IMR-90 (cell line): Measurements from ENCODE around the gene HTR5A. TPM values are rescaled to one million over a fixed set of nuclear protein-coding genes. Genes with fewer than 3 reads are reported as not detected.

Source experiments
- ATAC-seq: fragments of 200-7000 bp; cut with Tn5 transposase; 2 replicates; pipeline ENCODE4 v1.9.1; 2020; ENCODE audit warnings: low read depth, mild to moderate bottlenecking, moderate library complexity
- BruUV-seq: library from RNA; stranded (reverse); fragments of 400-500 nt; replicated peaks from 2 replicates; lab custom pipeline; 2021; lab: Mats Ljungman, UMichigan
- CTCF ChIA-PET: fragments of 300-600 bp; formaldehyde crosslinking; extraction: SDS; loops from one replicate; lab custom pipeline; 2021; ENCODE audit warnings: antibody characterized with exemption; lab: Yijun Ruan, JAX
- POLR2A ChIA-PET: fragments of 300-600 bp; sonication (Branson Sonifier 250); formaldehyde crosslinking; loops from one replicate; lab custom pipeline; 2022; ENCODE audit warnings: antibody characterized with exemption; ENCODE audit not compliant: unreplicated experiment; lab: Charles Lee
- DNase-seq: peaks from one replicate; pipeline ENCODE4 v3.0.0; 2013
- H2AFZ ChIP-seq: replicated peaks from 2 replicates; pipeline ENCODE3; 2013; ENCODE audit warnings: low read length, mild to moderate bottlenecking; ENCODE audit not compliant: poor library complexity
- H2AK5ac ChIP-seq: 2 replicates; pipeline ENCODE4 v1.6.1; 2013; ENCODE audit warnings: low read depth, low read length, inconsistent platforms
- H2AK9ac ChIP-seq: replicated peaks from 2 replicates; pipeline ENCODE3; 2013; ENCODE audit warnings: mild to moderate bottlenecking, low read depth, low read length, moderate library complexity; ENCODE audit not compliant: poor library complexity
- H2BK120ac ChIP-seq: 2 replicates; pipeline ENCODE4 v1.6.1; 2013; ENCODE audit warnings: low read depth, low read length, inconsistent platforms
- H2BK15ac ChIP-seq: 3 replicates; pipeline ENCODE4 v1.6.1; 2013; ENCODE audit warnings: low read depth, low read length, inconsistent platforms
- H2BK20ac ChIP-seq: 2 replicates; pipeline ENCODE4 v1.6.1; 2013; ENCODE audit warnings: low read depth, mild to moderate bottlenecking, inconsistent platforms, low read length, moderate library complexity
- H2BK5ac ChIP-seq: 2 replicates; pipeline ENCODE4 v1.6.1; 2013; ENCODE audit warnings: mild to moderate bottlenecking, low read depth, low read length, inconsistent platforms; ENCODE audit not compliant: poor library complexity, severe bottlenecking
- H3K14ac ChIP-seq: replicated peaks from 2 replicates; pipeline ENCODE4 v1.6.1; 2013; ENCODE audit warnings: low read depth, low read length, inconsistent platforms
- H3K18ac ChIP-seq: 2 replicates; pipeline ENCODE4 v1.6.1; 2013; ENCODE audit warnings: low read depth, low read length, control low read depth
- H3K23ac ChIP-seq: 2 replicates; pipeline ENCODE4 v1.6.1; 2013; ENCODE audit warnings: low read depth, low read length, inconsistent platforms
- H3K27ac ChIP-seq: 2 replicates; pipeline ENCODE4 v1.5.1; 2013; ENCODE audit warnings: mild to moderate bottlenecking, control low read depth, low read length; ENCODE audit not compliant: insufficient read depth
- H3K27me3 ChIP-seq: 2 replicates; pipeline ENCODE4 v1.6.1; 2013; ENCODE audit warnings: low read length; ENCODE audit not compliant: control insufficient read depth, insufficient read depth
- H3K36me3 ChIP-seq: 2 replicates; pipeline ENCODE4 v1.6.1; 2013; ENCODE audit warnings: low read length, mixed read lengths; ENCODE audit not compliant: control insufficient read depth, insufficient read depth
- H3K4ac ChIP-seq: 2 replicates; pipeline ENCODE4 v1.6.1; 2013; ENCODE audit warnings: low read depth, low read length, inconsistent platforms
- H3K4me1 ChIP-seq: 2 replicates; pipeline ENCODE4 v1.6.1; 2013; ENCODE audit warnings: low read length, mixed read lengths; ENCODE audit not compliant: control insufficient read depth, insufficient read depth
- H3K4me2 ChIP-seq: 2 replicates; pipeline ENCODE4 v1.6.1; 2013; ENCODE audit warnings: low read depth, mild to moderate bottlenecking, control low read depth, low read length, moderate library complexity
- H3K4me3 ChIP-seq: 2 replicates; pipeline ENCODE4 v1.5.1; 2013; ENCODE audit warnings: low read depth, mild to moderate bottlenecking, control low read depth, low read length, moderate library complexity; ENCODE audit not compliant: insufficient read depth
- H3K56ac ChIP-seq: 2 replicates; pipeline ENCODE4 v1.6.1; 2013; ENCODE audit warnings: low read length, inconsistent platforms; ENCODE audit not compliant: insufficient read depth; ENCODE audit errors: extremely low read depth
- H3K79me1 ChIP-seq, 2 experiments: 2 replicates each; pipeline ENCODE4 v1.6.1; 2013; ENCODE audit warnings: low read length in 2 of 2, inconsistent platforms in 1 of 2, low read depth in 1 of 2
- H3K9ac ChIP-seq: 2 replicates; pipeline ENCODE4 v1.6.1; 2013; ENCODE audit warnings: low read depth, low read length, control low read depth
- H3K9me1 ChIP-seq: 2 replicates; pipeline ENCODE4 v1.6.1; 2013; ENCODE audit warnings: low read length, inconsistent platforms; ENCODE audit not compliant: insufficient read depth
- H3K9me3 ChIP-seq: 2 replicates; pipeline ENCODE4 v1.6.1; 2013; ENCODE audit warnings: low read length; ENCODE audit not compliant: control insufficient read depth, insufficient read depth
- H4K20me1 ChIP-seq: 2 replicates; pipeline ENCODE4 v1.6.1; 2013; ENCODE audit warnings: low read length, inconsistent platforms; ENCODE audit not compliant: insufficient read depth
- H4K5ac ChIP-seq: 2 replicates; pipeline ENCODE4 v1.6.1; 2013; ENCODE audit warnings: mild to moderate bottlenecking, low read depth, low read length, control low read depth
- H4K8ac ChIP-seq, 2 experiments: 2 replicates each; pipeline ENCODE4 v1.6.1; 2013; ENCODE audit warnings: low read depth in 2 of 2, low read length in 2 of 2, control low read depth in 1 of 2, inconsistent platforms in 1 of 2
- H4K91ac ChIP-seq: 2 replicates; pipeline ENCODE4 v1.6.1; 2013; ENCODE audit warnings: low read depth, low read length, inconsistent platforms; ENCODE audit not compliant: insufficient read depth
- MAFK ChIP-seq: IDR thresholded peaks from 2 replicates; pipeline ENCODE4 v1.6.1; 2012; ENCODE audit warnings: low read depth, low read length, improper control_type of control experiment
- WGBS, 2 experiments: methylation state at CpG; one replicate each; pipeline versions ENCODE4 v1.1.5 to v1.1.7; 2013; ENCODE audit warnings: missing lambda C conversion rate in 2 of 2; ENCODE audit not compliant: insufficient read length in 1 of 2; ENCODE audit errors: extremely low coverage in 2 of 2; 5-methylcytosine and 5-hydroxymethylcytosine counted together
- dilution Hi-C: fragments of 300-500 bp; cut with HindIII; formaldehyde crosslinking; loops from one replicate; pipeline ENCODE4 v1.14.3; 2018; ENCODE audit warnings: low sequenced_read_pairs; ENCODE audit not compliant: unreplicated experiment
- in situ Hi-C: fragments of 300-500 bp; cut with MboI; formaldehyde crosslinking; loops from 3 replicates; pipeline ENCODE4 v1.14.3; 2019; ENCODE audit warnings: low sequenced_read_pairs, inconsistent platforms, mixed read lengths
- intact Hi-C: fragments of 100-400 bp; cut with micrococcal nuclease; formaldehyde crosslinking; loops from 2 replicates; pipeline ENCODE4 v1.10.0; 2022
- polyA plus RNA-seq, 3 experiments: library from polyadenylated mRNA; depleted of rRNA; stranded (reverse); fragments of >200 nt; gene quantifications; 2 replicates each; pipeline ENCODE4 v1.2.3, GENCODE V29; 2012; ENCODE audit warnings: low replicate concordance in 1 of 3
- total RNA-seq: library from RNA; depleted of rRNA; stranded (reverse); fragments of >200 nt; gene quantifications from 2 replicates; pipeline ENCODE4 v1.2.3, GENCODE V29; 2012

Gene HTR5A
- total and polyA plus RNA-seq, 2 of the 4 experiments (the other 2 are of a cell fraction), result not detected

DNA sequence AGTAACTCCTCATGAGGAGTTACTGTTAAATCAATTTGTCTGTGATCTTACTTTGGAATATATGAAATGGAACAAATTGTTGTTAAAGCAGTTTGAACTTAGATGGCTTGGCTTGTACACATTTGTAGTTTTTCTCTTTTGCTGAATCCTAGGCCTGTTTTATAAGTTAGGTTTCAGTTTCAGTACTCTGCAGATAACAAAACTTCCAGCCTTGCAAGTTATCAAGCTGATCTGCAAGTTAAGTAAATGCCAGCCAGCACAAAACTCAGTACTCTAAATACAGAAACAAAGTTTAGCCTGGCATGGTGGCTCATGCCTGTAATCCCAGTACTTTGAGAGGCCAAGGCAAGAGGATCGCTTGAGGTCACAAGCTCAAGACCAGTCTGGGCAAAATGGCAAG is 42.2 kb upstream of the HTR5A start:
- DNase-seq, result no peak
- dilution Hi-C loops, result no loop called here

More for the DNA sequence above, 42.2 kb upstream of the HTR5A start:
- no peaks in the 10 kb centered on the region for H4K20me1 ChIP-seq
- no peak overlapping the region for H2BK20ac ChIP-seq
- no peaks in the 10 kb centered on the region for H3K4me1 ChIP-seq
- H2AK5ac ChIP-seq, result no peak overlapping the region
- no peak overlapping the region for H3K56ac ChIP-seq
- H2AK9ac ChIP-seq, result no peak overlapping the region
- H3K27ac ChIP-seq, result no peak overlapping the region
- H4K91ac ChIP-seq, result no peak overlapping the region
- ATAC-seq, result no peak
- no peak overlapping the region for H2BK15ac ChIP-seq
- no peaks in the 10 kb centered on the region for H3K36me3 ChIP-seq
- H3K27me3 ChIP-seq, result no peaks in the 10 kb centered on the region
- intact Hi-C loops (no loop called here), in situ Hi-C loops (no loop called here)
- no peak for TF ChIP-seq MAFK
- H2BK120ac ChIP-seq, result no peak overlapping the region
- ChIA-PET CTCF (no interaction called here), POLR2A (no interaction called here)
- no CpG with 5 or more reads among the region's 1 CpG for WGBS, 2 experiments
- H3K18ac ChIP-seq, result no peak overlapping the region
- H3K9me3 ChIP-seq, result no peaks in the 10 kb centered on the region
- no peaks in the 10 kb centered on the region for H3K9me1 ChIP-seq
- H4K8ac ChIP-seq, result no peak overlapping the region
- BruUV-seq, result no TSS peak
- H3K4me3 ChIP-seq, result no peak overlapping the region
- H3K4ac ChIP-seq, result no peak overlapping the region
- H3K23ac ChIP-seq, result no peak overlapping the region
- H3K9ac ChIP-seq, result no peak overlapping the region
- no peak overlapping the region for H3K4me2 ChIP-seq
- no peak overlapping the region for H2AFZ ChIP-seq
- no peak overlapping the region for H4K5ac ChIP-seq
- no peak overlapping the region for H3K14ac ChIP-seq
- no peaks in the 10 kb centered on the region for H3K79me1 ChIP-seq
- H2BK5ac ChIP-seq, result no peak overlapping the region
